GM18505 (cell line): ENCODE data around the gene AOAH.

ENCODE experiments used
- ATAC-seq: cut with Tn5 transposase; IDR thresholded peaks from one replicate; pipeline ENCODE4 v1.9.1; 2021; ENCODE audit not compliant: unreplicated experiment
- POLR2A ChIP-seq: IDR thresholded peaks from 4 replicates; pipeline ENCODE4 v1.6.1; 2011; ENCODE audit warnings: borderline replicate concordance; ENCODE audit not compliant: insufficient read depth, insufficient read length; ENCODE audit errors: extremely low read depth

The AOAH gene

DNA sequence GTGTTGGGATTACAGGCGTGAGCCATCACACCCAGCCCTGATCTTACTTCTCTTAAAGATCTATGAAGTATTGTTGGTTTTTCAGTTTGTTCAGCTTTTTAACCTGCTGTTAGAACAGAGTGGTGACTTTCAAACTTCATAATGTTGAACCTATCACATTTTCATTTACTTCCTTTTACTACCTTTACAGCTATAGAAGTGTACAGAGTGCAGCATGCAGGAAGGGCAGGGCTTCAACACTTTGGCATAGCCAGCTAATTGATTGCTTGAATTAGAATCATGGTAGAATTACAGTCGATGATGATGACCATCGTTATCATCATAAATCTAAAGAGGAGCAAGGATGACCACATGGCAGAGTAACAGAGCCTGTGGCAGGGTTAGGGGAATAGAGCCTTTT, 55.5 kb downstream of the AOAH start:
- TF ChIP-seq POLR2A, result no peak
- ATAC-seq, result no peak

DNA sequence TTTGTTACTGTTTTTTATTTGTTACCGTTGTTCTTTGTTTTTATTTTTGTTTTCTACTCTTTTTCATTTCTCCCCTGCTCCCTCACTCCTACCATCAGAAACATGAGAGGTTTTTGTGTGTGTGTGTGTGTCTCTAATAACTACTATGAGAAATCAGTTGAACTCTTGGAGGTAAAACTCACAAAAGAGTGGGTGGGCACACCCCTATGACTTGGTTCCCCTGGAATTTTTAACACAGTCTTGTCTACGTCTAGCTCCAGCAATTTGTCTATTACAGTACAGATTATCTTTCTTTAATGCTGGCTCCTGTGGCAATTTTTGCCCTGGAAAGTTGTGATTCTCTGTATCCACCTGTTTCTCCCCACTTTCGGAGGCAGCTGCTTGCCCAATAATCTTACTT, 56.2 kb downstream of the AOAH start:
- no peak for TF ChIP-seq POLR2A
- no peak for ATAC-seq

DNA sequence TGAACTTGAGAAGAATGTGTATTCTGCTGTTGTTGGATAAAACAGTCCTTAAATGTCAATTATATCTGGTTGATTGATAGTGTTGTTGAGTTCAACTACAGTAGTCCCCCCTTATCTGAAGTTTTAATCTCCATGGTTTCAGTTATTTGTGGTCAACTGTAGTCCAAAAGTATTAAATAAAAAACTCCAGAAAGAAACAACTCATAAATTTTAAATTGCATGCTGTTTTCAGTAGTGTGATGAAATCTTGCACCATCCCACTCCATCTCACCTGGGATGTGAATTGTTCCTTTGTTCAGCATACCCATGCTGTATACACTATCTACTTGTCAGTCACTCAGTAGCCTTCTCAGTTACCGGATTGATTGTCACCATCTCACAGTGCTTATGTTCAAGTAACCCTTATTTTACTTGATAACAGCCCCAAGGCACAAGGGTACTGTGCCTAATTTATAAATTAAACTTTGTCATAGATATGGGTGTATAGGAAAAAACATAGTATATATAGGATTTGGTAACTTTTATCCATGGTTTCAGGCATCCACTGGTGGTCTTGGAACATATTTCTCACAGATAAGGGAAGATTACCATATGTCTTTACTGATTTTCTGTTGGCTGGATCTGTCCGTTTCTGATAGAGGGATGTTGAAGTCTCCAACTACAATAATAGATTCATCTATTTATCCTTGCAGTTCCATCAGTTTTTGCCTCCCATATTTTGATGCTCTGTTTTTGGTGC, 57.1 kb downstream of the AOAH start:
- TF ChIP-seq POLR2A, result no peak
- ATAC-seq, result no peak

DNA sequence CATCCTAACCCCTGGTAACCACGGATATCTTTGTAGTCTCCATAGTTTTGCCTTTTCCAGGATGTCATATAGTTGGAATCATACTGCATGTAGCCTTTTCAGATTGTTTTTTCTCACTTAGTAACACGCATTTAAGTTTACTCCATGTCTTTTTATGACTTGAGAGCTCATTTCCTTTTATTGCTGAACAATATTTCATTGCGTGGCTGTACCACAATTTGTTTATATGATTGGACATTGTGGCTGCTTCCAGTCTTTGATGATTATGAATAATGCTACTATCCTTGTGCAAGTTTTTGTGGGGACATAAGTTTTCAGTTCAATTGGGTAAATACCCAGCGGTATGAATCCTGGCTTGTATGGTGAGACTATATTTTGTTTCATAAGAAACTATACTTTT, 60.8 kb downstream of the AOAH start:
- no peak for TF ChIP-seq POLR2A
- no peak for ATAC-seq

DNA sequence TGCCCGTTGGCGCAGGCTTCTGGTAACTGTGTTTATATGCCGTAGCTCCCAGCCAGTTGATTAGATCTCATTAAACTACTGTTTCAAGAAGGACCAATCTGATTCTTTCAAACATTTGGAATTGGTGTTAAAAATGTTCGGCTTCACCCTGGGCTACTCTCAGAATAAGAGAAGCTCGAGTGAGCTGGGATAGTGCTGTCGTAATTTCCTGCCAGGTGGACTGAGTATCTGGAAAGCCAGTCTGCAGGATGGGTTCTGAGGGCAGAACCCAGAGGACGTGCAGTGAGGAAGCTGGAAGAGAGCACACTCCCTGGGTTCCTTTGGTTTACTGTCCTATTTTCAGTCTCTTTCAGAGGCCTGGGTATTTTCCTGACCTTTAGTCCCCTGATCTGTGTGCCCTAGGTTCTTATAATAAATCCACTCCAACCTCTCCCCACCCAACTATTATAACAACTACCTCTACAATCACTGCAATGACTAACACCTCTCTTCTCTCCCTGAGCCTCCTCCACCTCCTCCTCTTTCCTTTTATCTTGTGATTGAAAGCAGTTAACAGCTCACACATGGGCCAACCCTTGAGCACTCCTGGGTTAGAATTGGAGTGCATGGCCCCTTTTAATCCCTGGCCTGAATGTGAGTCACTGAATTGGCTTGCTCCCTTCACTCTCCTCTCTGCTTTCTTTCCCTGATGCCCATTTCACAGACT, 63.0 kb downstream of the AOAH start:
- no peak for ATAC-seq

DNA sequence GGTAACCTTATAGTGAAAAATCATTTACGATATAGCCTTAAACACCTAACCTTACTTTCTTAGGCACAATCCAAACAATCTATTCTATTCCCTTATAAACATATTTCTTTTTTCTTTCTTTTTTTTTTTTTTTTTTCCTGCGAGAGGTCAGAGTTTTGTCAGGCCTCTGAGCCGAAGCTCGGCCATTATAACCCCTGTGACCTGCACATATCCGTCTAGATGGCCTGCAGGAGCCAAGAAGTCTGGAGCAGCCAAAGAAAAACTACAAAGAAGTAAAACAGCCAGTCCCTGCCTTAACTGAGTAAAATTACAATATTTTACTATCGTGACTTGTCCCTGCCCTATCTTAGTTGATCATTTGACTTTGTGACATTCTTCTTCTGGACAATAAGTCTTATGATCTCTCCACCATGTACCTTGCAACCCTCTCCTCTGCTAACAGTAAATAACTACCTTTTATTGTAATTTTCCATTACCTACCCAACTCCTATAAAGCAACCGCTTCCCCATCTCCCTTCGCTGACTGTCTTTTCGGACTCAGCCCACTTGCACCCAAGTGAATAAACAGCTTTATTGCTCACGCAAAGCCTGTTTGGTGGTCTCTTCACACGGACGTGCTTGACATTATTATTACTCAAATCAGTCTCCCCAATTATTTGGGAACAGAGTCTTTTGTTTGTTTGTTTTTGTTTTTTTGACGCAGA, 64.5 kb downstream of the AOAH start:
- TF ChIP-seq POLR2A, result no peak
- no peak for ATAC-seq

More for the DNA sequence above, 63.0 kb downstream of the AOAH start:
- no peak for TF ChIP-seq POLR2A

DNA sequence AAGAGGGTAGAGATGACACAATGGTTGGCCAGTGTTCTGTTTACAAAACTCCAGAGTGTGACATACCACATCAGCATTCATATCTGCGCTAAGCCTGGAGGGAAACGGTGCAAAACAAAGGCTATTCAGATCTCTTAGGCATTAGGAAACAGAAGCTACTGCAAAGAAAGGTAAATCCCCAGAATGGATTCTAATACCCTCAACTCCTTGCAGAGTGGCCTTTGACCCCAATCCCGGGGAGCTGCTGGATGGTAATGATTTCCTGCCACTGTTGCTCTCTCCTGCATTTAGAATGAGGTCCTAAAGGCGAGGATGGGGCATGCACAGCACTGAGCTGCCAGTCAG, 65.2 kb downstream of the AOAH start:
- ATAC-seq, result no peak
- no peak for TF ChIP-seq POLR2A

DNA sequence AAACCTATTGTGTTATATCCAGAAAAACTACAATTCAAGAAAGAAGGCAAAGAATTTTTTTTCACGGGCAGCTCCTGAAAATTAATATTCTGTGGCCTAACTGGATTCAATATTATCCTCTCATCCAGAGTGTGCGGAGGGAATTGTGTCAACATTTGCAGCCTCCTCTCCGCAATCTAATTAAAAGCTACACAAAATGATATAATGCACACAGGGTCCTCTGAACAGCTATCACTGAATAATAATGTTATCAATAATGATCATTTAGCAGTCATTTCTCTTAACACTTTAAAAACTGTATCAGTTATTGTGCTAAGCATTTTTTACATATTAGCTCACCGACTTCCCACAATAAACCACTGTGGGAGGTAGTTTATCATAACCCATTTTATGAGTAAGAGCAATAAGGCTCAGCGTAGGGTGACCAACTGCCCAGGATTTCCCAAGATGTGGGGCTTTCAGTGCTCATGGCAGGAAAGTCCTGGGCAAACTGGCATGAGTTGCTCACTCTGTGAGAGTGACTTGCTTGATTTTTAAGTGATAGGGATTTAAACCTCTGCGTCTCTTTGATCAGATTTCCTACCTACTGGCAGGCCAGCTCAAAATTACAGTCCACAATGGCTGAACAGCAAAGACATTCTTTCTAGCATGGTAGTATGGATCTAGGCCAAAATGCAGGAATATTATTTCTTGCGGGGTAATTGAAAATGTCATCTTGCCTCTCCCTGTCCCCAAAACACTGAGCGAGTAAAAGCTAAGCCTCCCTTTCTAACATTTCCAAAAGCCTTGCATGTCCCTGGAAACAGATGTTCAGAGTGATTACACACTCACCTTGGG, 65.7 kb downstream of the AOAH start:
- no peak for ATAC-seq
- no peak for TF ChIP-seq POLR2A

DNA sequence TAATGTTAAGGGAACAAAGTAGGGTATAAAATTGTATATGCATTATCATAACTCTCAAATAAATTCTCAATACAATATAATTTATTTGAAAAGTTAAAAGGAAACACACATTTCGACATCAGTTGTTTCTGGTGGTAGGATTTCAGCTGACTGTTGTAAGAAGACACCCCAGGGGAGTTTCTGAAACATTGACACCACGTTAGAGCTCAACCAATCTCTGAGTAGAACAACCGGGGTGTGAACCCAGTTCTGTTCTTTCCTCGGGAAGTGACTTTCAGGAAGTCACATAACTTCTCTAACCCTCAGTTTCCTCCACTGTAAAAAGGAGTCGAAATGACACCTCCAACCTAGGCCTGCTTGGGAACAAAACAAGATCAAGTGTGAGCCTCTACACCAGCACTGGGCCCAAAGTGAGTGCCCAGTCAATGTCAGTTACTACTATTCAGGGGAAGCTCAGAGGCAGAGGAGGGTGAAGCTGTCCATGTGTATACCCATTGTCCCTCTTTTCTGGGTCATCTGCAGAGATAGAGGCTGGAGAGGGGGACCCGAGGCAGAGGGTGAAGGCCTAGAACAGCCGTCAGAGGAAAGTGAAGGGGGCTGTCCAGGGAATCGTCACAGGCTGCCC, 67.1 kb downstream of the AOAH start:
- no peak for ATAC-seq
- no peak for TF ChIP-seq POLR2A

DNA sequence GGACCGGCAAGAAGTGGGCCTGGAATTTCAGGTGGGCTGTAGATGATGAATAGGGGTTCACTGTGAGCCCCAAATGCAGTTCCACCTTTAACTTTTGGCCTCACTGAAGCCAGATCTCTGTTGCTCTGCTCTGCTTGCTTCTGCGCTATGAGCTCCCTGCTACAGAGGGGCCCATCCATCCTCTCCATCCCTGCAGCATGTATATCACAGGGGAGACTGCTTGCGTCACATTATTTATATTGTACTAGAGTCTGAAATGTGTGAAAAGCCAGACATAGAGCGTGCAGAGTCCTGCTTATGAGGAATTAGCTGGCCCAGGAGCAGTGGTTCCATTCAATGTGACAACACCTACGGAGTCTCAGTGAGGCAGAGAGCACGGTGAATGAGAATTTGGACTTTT, 69.9 kb downstream of the AOAH start:
- no peak for ATAC-seq
- TF ChIP-seq POLR2A, result no peak

DNA sequence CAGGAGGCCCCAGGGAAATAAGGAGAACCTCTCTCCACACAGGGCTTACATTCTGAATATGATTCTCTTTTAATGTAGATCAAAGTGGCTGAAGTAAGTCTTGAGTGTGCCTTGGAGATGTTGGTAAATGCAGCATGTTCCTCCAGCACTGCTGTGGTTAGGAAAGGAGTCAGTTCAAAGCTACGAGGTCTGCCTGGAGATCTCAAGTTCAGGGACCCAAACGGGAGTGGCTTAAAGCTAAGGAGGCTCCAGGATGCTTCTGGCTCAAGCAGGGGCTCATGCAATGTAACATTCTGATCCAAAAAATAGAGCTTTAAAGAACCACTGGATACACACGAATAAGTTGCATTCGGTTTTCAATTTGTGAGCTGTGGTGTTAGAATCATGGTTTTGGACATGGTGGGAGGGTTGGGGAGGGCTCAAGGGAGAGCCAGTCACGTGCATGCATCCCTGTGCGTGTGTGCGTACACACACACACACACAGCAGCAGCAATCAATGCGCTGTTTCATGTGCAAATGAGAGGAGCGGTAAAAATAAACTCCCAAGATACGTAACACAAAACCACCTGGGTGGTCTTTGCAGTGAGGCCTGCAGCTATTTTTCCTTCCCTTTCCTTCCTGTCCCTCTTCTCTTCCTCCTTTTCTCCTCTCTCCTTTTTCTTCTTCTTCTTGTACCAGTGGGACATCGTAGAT, 70.5 kb downstream of the AOAH start:
- TF ChIP-seq POLR2A, result no peak
- ATAC-seq, result no peak

DNA sequence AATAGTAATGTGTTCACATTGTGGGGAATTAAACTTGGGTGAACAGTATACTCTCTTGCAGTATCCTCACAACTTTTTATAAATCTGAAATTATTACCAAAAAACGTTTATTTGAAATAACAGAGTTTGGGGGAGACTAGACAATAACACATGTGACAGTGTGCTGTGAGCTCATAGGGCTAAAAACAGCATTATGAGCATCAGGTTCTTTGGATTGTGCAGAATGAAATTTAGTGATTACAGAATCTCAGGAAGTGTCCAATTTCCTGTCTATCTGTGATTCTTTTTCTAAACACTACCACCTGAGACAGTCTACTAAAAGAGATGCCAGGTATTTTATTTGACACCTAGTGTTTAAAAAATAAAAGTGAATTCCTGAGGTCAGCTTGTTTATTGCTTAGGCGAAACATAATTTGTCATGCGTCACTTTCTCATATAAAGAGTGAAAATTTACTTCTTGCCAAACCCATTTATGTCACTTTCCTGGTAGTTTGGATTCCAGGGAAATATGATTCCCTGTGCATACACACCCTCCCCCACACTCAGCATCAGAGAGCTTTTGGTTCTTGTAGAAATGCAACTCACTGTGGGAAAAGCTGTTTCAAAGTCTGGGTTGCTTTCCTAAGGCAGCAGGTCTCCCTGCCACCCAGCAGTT, 71.2 kb downstream of the AOAH start:
- no peak for ATAC-seq

More for the DNA sequence above, 71.2 kb downstream of the AOAH start:
- TF ChIP-seq POLR2A, result no peak
